Mesothelial cell of epicardium (in vitro differentiated cells): ENCODE results near the gene CHST3. TPM values are rescaled to one million over a fixed set of nuclear protein-coding genes. Genes with fewer than 3 reads are reported as not detected.

Experiments used
- DNase-seq, 2 experiments: peaks; one replicate each; pipeline ENCODE4 v3.0.0; 2021; ENCODE audit warnings: low spot score in 2 of 2; ENCODE audit not compliant: unreplicated experiment in 2 of 2
- H3K27ac Mint-ChIP-seq: 2 replicates; pipeline ENCODE4 v1.8.0; 2021; ENCODE audit warnings: mixed read lengths
- H3K27me3 Mint-ChIP-seq: 2 replicates; pipeline ENCODE4 v1.8.0; 2021; ENCODE audit warnings: low read depth, mixed read lengths
- H3K36me3 Mint-ChIP-seq: 2 replicates; pipeline ENCODE4 v1.8.0; 2021; ENCODE audit warnings: mixed read lengths
- H3K4me1 Mint-ChIP-seq: 2 replicates; pipeline ENCODE4 v1.8.0; 2021; ENCODE audit warnings: mixed read lengths
- H3K4me3 Mint-ChIP-seq: 2 replicates; pipeline ENCODE4 v1.8.0; 2021; ENCODE audit warnings: mild to moderate bottlenecking, moderate library complexity, mixed read lengths
- H3K9me3 Mint-ChIP-seq: 2 replicates; pipeline ENCODE4 v1.8.0; 2021; ENCODE audit warnings: mixed read lengths
- total RNA-seq: library from RNA; stranded (reverse); gene quantifications from 3 replicates; pipeline ENCODE4 v1.2.1, GENCODE V29; 2021
- TF ChIP-seq, protein P1 (sequence below): fragments of 200-600 bp; sonication (generic); IDR thresholded peaks from one replicate; pipeline ENCODE4 v1.5.0; 2021; ENCODE audit warnings: antibody characterized with exemption; ENCODE audit not compliant: unreplicated experiment

The CHST3 gene
- total RNA-seq, 1 donor from 2014 or later = 27.6 TPM

DNA sequence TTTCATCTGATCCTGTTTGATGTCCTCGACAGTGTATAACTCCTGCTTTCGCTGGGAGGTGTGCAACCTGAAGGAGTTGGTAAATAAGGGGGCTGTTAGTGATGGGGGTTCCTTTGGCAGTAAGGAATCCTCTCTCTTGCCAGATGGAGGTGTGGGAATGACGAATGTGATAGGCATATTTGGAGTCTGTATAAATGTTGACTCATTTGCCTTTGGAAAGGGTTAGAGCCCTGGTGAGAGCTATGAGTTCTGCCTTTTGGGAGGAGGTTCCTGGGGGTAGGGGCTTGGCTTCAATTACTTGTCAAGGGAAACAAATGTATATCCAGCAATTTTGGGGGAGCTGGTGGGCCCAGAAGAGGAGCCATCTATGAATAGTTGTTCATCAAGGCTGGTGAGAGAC lies 11.4 kb upstream of the CHST3 start:
- Mint-ChIP-seq H3K4me3 (no peak overlapping the region), H3K9me3 (peaks cover 22% of the 10 kb centered on the region), H3K27ac (no peak overlapping the region), H3K27me3 (no peaks in the 10 kb centered on the region), H3K36me3 (peaks cover 17% of the 10 kb centered on the region), H3K4me1 (peaks cover 6% of the 10 kb centered on the region)
- DNase-seq = no peak
- TF ChIP-seq, protein P1, sequence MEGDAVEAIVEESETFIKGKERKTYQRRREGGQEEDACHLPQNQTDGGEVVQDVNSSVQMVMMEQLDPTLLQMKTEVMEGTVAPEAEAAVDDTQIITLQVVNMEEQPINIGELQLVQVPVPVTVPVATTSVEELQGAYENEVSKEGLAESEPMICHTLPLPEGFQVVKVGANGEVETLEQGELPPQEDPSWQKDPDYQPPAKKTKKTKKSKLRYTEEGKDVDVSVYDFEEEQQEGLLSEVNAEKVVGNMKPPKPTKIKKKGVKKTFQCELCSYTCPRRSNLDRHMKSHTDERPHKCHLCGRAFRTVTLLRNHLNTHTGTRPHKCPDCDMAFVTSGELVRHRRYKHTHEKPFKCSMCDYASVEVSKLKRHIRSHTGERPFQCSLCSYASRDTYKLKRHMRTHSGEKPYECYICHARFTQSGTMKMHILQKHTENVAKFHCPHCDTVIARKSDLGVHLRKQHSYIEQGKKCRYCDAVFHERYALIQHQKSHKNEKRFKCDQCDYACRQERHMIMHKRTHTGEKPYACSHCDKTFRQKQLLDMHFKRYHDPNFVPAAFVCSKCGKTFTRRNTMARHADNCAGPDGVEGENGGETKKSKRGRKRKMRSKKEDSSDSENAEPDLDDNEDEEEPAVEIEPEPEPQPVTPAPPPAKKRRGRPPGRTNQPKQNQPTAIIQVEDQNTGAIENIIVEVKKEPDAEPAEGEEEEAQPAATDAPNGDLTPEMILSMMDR = no peak

DNA sequence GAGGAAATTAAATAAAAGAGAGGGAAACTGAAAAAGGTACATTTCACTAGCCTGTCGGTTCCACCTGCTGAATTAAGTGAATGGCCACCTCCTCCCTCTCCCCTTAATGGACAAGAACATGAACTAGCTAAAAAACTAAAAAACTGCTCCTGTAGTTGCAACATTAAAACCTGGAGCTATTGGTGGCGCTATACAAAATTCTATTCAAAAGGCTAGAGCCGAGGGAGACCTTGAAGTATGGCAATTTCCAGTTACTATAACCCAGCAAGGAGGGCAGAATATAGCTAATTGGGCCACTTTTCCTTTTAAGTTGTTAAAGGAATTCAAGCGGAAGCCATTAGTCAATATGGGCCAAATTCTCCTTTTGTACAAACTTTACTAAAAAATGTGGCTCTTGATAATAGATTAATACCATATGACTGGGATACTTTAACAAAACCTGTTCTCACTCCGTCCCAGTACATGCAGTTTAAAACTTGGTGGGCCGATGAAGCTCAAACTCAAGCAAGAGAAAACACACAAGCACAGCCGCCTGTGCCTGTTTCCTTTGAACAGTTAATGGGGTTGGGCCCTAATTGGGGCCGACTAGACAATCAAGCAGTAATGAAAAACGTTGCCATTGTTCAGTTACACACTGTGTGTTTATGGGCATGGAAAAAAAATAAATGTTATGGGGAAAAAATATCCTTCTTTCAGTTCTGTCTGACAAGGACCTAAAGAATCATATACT lies 6.5 kb upstream of the CHST3 start:
- Mint-ChIP-seq H3K36me3 (peaks cover 13% of the 10 kb centered on the region), H3K27ac (peak overlapping the region; percentile 39), H3K4me3 (no peak overlapping the region), H3K4me1 (peaks cover 31% of the 10 kb centered on the region), H3K9me3 (peaks cover 16% of the 10 kb centered on the region), H3K27me3 (no peaks in the 10 kb centered on the region)
- no peak for DNase-seq
- TF ChIP-seq, protein P1 = no peak

DNA sequence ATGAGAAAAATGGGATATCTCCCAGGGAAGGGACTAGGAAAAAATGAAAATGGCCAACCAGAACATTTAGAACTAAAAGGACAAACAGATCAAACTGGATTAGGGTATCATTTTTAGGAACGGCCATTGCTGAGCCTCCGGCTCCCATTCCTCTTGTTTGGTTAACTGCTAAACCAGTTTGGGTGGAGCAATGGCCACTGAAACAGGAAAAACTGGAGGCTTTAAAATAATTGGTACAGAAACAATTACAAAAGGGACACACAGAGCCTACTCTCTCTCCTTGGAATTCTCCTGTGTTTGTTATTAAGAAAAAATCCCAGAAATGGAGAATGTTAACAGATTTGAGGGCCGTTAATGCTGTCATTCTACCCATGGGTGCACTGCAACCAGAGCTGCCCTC lies 4.7 kb upstream of the CHST3 start:
- Mint-ChIP-seq H3K9me3 (peaks cover 14% of the 10 kb centered on the region), H3K4me3 (no peak overlapping the region), H3K27me3 (no peaks in the 10 kb centered on the region), H3K27ac (peak overlapping the region; percentile 68), H3K4me1 (peaks cover 33% of the 10 kb centered on the region), H3K36me3 (peaks cover 13% of the 10 kb centered on the region)
- TF ChIP-seq, protein P1 = no peak
- DNase-seq = no peak

DNA sequence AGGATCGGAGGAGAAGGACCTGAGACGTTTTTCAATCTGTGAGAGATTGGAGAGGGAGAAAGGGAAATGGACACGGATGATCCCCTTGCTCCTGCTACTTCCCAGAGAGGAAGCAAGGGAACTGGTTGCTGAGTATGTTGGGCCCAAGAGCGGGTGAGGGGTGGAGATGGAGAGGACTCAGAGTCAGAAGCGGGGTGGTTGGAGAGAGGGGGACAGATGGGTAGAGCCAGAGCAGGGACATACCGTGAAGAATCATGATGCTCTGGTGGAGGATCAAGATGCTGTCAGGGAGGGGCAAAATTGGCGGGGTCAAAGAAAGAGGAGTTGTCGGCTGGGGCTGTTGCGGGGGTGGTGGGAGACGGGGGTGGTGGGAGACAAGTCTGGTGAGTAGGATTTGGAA lies 2.4 kb upstream of the CHST3 start:
- Mint-ChIP-seq H3K4me1 (peaks cover 53% of the 10 kb centered on the region), H3K27me3 (no peaks in the 10 kb centered on the region), H3K36me3 (no peaks in the 10 kb centered on the region), H3K9me3 (no peaks in the 10 kb centered on the region), H3K4me3 (no peak overlapping the region), H3K27ac (no peak overlapping the region)
- DNase-seq = no peak
- TF ChIP-seq, protein P1 = no peak

DNA sequence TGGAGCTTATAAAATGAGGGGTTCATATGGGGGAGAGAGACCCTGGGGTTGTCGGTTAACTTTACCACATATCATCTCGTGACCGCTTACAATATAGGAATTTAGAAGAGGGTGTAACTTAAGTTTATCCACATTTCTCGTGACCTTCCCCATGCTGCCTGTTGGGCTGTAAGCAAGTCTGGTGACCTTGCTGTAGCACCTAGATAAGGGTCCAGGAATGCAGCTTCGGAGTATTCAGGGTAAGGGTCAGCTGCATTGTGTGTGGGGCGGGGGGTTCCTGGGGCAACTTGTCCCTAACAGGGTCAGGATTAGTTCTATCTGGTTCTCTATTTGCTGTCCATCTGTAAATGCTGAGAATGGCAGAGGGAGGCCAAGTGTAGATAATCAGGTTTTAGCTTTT lies 1.3 kb upstream of the CHST3 start:
- Mint-ChIP-seq H3K27me3 (no peaks in the 10 kb centered on the region), H3K27ac (no peak overlapping the region), H3K4me1 (peaks cover 52% of the 10 kb centered on the region), H3K9me3 (no peaks in the 10 kb centered on the region), H3K4me3 (peak overlapping the region; percentile 97), H3K36me3 (no peaks in the 10 kb centered on the region)
- DNase-seq = no peak
- TF ChIP-seq, protein P1 = no peak
